IPS-20b (cell line): ENCODE data around the gene TENM3.

ENCODE experiments used
- H3K27ac ChIP-seq: one replicate; pipeline ENCODE4 v1.5.1; 2013; ENCODE audit warnings: low read length
- H3K27me3 ChIP-seq: 2 replicates; pipeline ENCODE4 v1.6.1; 2013; ENCODE audit warnings: mild to moderate bottlenecking, low read length, inconsistent platforms; ENCODE audit not compliant: insufficient read depth
- H3K36me3 ChIP-seq: 2 replicates; pipeline ENCODE4 v1.6.1; 2013; ENCODE audit warnings: low read depth, mild to moderate bottlenecking, inconsistent platforms, low read length, moderate library complexity; ENCODE audit not compliant: insufficient read depth
- H3K4me1 ChIP-seq: 2 replicates; pipeline ENCODE4 v1.6.1; 2013; ENCODE audit warnings: mild to moderate bottlenecking, control low read depth, inconsistent platforms, low read length, moderate library complexity; ENCODE audit not compliant: insufficient read depth
- H3K4me3 ChIP-seq: 2 replicates; pipeline ENCODE4 v1.5.1; 2013; ENCODE audit warnings: mild to moderate bottlenecking, low read length, inconsistent platforms
- H3K9ac ChIP-seq: 2 replicates; pipeline ENCODE4 v1.6.1; 2013; ENCODE audit warnings: low read depth, mild to moderate bottlenecking, inconsistent platforms, low read length, moderate library complexity
- H3K9me3 ChIP-seq: 2 replicates; pipeline ENCODE4 v1.6.1; 2013; ENCODE audit warnings: mild to moderate bottlenecking, low read depth, low read length, inconsistent platforms; ENCODE audit not compliant: insufficient read depth

The TENM3 gene

GRCh38 chr4:182293691-182294255 lies 50.6 kb downstream of the TENM3 start:
- H3K36me3 ChIP-seq: no peaks in the 10 kb centered on the region
- H3K9ac ChIP-seq: no peak overlapping the region
- no peaks in the 10 kb centered on the region for H3K9me3 ChIP-seq
- H3K27me3 ChIP-seq: no peaks in the 10 kb centered on the region
- peaks cover 15% of the 10 kb centered on the region; the same call in 1 of the 2 replicates for H3K4me1 ChIP-seq
- H3K27ac ChIP-seq: no peak overlapping the region
- no peak overlapping the region for H3K4me3 ChIP-seq

- H3K4me1 ChIP-seq: peaks cover 15% of the 10 kb centered on the region; the same call in 1 of the 2 replicates
- H3K27ac ChIP-seq: no peak overlapping the region
- no peak overlapping the region for H3K9ac ChIP-seq
- H3K4me3 ChIP-seq: no peak overlapping the region
- H3K27me3 ChIP-seq: no peaks in the 10 kb centered on the region
- H3K9me3 ChIP-seq: no peaks in the 10 kb centered on the region
- H3K36me3 ChIP-seq: no peaks in the 10 kb centered on the region
Observed at GRCh38 chr4:182294451-182294850, 51.2 kb downstream of the TENM3 start.

GRCh38 chr4:182297659-182298058 lies 54.5 kb downstream of the TENM3 start:
- no peak overlapping the region for H3K27ac ChIP-seq
- no peaks in the 10 kb centered on the region for H3K36me3 ChIP-seq
- no peaks in the 10 kb centered on the region for H3K27me3 ChIP-seq
- H3K4me1 ChIP-seq: peaks cover 15% of the 10 kb centered on the region; the same call in 1 of the 2 replicates
- no peak overlapping the region for H3K9ac ChIP-seq
- no peak overlapping the region for H3K4me3 ChIP-seq
- no peaks in the 10 kb centered on the region for H3K9me3 ChIP-seq

- no peak overlapping the region for H3K27ac ChIP-seq
- H3K4me1 ChIP-seq: no peaks in the 10 kb centered on the region
- H3K36me3 ChIP-seq: no peaks in the 10 kb centered on the region
- no peak overlapping the region for H3K9ac ChIP-seq
- H3K27me3 ChIP-seq: no peaks in the 10 kb centered on the region
- H3K9me3 ChIP-seq: no peaks in the 10 kb centered on the region
- no peak overlapping the region for H3K4me3 ChIP-seq
Observed at GRCh38 chr4:182301736-182302135, 58.5 kb downstream of the TENM3 start.

- no peaks in the 10 kb centered on the region for H3K36me3 ChIP-seq
- H3K9me3 ChIP-seq: no peaks in the 10 kb centered on the region
- 0 out of 2 replicates have a peak, but pooled peaks cover 4% of the 10 kb centered on the region for H3K4me1 ChIP-seq
- H3K4me3 ChIP-seq: no peak overlapping the region
- no peak overlapping the region for H3K9ac ChIP-seq
- no peaks in the 10 kb centered on the region for H3K27me3 ChIP-seq
- no peak overlapping the region for H3K27ac ChIP-seq
Observed at GRCh38 chr4:182303847-182304246, 60.6 kb downstream of the TENM3 start.

- Histone ChIP-seq H3K36me3 (no peaks in the 10 kb centered on the region), H3K27ac (no peak overlapping the region), H3K9me3 (no peaks in the 10 kb centered on the region), H3K4me1 (0 out of 2 replicates have a peak, but pooled peaks cover 4% of the 10 kb centered on the region), H3K27me3 (no peaks in the 10 kb centered on the region), H3K9ac (no peak overlapping the region), H3K4me3 (no peak overlapping the region)
Observed at GRCh38 chr4:182306792-182307507, 63.7 kb downstream of the TENM3 start.

GRCh38 chr4:182307746-182308145 lies 64.5 kb downstream of the TENM3 start:
- H3K27me3 ChIP-seq: no peaks in the 10 kb centered on the region
- H3K36me3 ChIP-seq: no peaks in the 10 kb centered on the region
- H3K9me3 ChIP-seq: no peaks in the 10 kb centered on the region
- no peak overlapping the region for H3K4me3 ChIP-seq
- 0 out of 2 replicates have a peak, but pooled peaks cover 4% of the 10 kb centered on the region for H3K4me1 ChIP-seq
- H3K27ac ChIP-seq: no peak overlapping the region
- no peak overlapping the region for H3K9ac ChIP-seq

- no peak overlapping the region for H3K27ac ChIP-seq
- no peak overlapping the region for H3K4me3 ChIP-seq
- no peaks in the 10 kb centered on the region for H3K27me3 ChIP-seq
- no peaks in the 10 kb centered on the region for H3K36me3 ChIP-seq
- H3K9me3 ChIP-seq: peaks cover 11% of the 10 kb centered on the region; the same call in 1 of the 2 replicates
- H3K9ac ChIP-seq: no peak overlapping the region
- H3K4me1 ChIP-seq: 0 out of 2 replicates have a peak, but pooled peaks cover 4% of the 10 kb centered on the region
Observed at GRCh38 chr4:182309877-182310276, 66.7 kb downstream of the TENM3 start.

GRCh38 chr4:182310316-182310715 lies 67.1 kb downstream of the TENM3 start:
- Histone ChIP-seq H3K36me3 (no peaks in the 10 kb centered on the region), H3K9me3 (peaks cover 13% of the 10 kb centered on the region; the same call in 1 of the 2 replicates), H3K9ac (no peak overlapping the region), H3K27ac (no peak overlapping the region), H3K4me1 (0 out of 2 replicates have a peak, but pooled peaks cover 4% of the 10 kb centered on the region), H3K27me3 (no peaks in the 10 kb centered on the region), H3K4me3 (no peak overlapping the region)

GRCh38 chr4:182310962-182311361 lies 67.8 kb downstream of the TENM3 start:
- H3K9ac ChIP-seq: no peak overlapping the region
- H3K27me3 ChIP-seq: no peaks in the 10 kb centered on the region
- no peak overlapping the region for H3K4me3 ChIP-seq
- H3K36me3 ChIP-seq: no peaks in the 10 kb centered on the region
- 0 out of 2 replicates have a peak, but pooled peaks cover 4% of the 10 kb centered on the region for H3K4me1 ChIP-seq
- no peak overlapping the region for H3K27ac ChIP-seq
- H3K9me3 ChIP-seq: peaks cover 13% of the 10 kb centered on the region; the same call in 1 of the 2 replicates

- Histone ChIP-seq H3K4me3 (no peak overlapping the region), H3K9me3 (peaks cover 13% of the 10 kb centered on the region; the same call in 1 of the 2 replicates), H3K27me3 (no peaks in the 10 kb centered on the region), H3K4me1 (no peaks in the 10 kb centered on the region), H3K36me3 (no peaks in the 10 kb centered on the region), H3K9ac (no peak overlapping the region), H3K27ac (no peak overlapping the region)
Observed at GRCh38 chr4:182314537-182314936, 71.3 kb downstream of the TENM3 start.

- no peak overlapping the region for H3K27ac ChIP-seq
- H3K9ac ChIP-seq: no peak overlapping the region
- peaks cover 12% of the 10 kb centered on the region; the same call in 1 of the 2 replicates for H3K4me1 ChIP-seq
- no peak overlapping the region for H3K4me3 ChIP-seq
- H3K9me3 ChIP-seq: peaks cover 13% of the 10 kb centered on the region; the same call in 1 of the 2 replicates
- H3K27me3 ChIP-seq: no peaks in the 10 kb centered on the region
- no peaks in the 10 kb centered on the region for H3K36me3 ChIP-seq
Observed at GRCh38 chr4:182318256-182318655, 75.1 kb downstream of the TENM3 start.
